WTC11 (cell line): ENCODE data around the gene HS2ST1. TPM values are rescaled to one million over a fixed set of nuclear protein-coding genes. Genes with fewer than 3 reads are reported as not detected.

ENCODE experiments used
- ATAC-seq: fragments of 200-7000 bp; cut with Tn5 transposase; 2 replicates; pipeline ENCODE4 v1.10.0; 2021; ENCODE audit warnings: mild to moderate bottlenecking, moderate library complexity
- CTCF ChIA-PET: fragments of 300-600 bp; sonication (Branson Sonifier 250); formaldehyde crosslinking; loops from one replicate; lab custom pipeline; 2021; ENCODE audit warnings: antibody characterized with exemption; lab: Charles Lee
- POLR2A ChIA-PET: fragments of 350-600 bp; sonication (Branson Sonifier 250); formaldehyde crosslinking; loops from one replicate; lab custom pipeline; 2021; ENCODE audit warnings: antibody characterized with exemption; lab: Charles Lee
- DNase-seq: peaks from one replicate; pipeline ENCODE4 v3.0.0; 2021; ENCODE audit warnings: low spot score
- H3K27ac Mint-ChIP-seq: 2 replicates; pipeline ENCODE4 v1.8.0; 2021; ENCODE audit warnings: mixed read lengths
- H3K27me3 Mint-ChIP-seq: 2 replicates; pipeline ENCODE4 v1.8.0; 2021; ENCODE audit warnings: low read depth, mild to moderate bottlenecking, moderate library complexity, mixed read lengths
- H3K36me3 Mint-ChIP-seq: 2 replicates; pipeline ENCODE4 v1.8.0; 2021; ENCODE audit warnings: mixed read lengths
- H3K4me1 Mint-ChIP-seq: 2 replicates; pipeline ENCODE4 v1.8.0; 2022; ENCODE audit warnings: mixed read lengths
- H3K4me3 Mint-ChIP-seq: 2 replicates; pipeline ENCODE4 v1.8.0; 2021; ENCODE audit warnings: mild to moderate bottlenecking, moderate library complexity, mixed read lengths
- H3K9me3 Mint-ChIP-seq: 2 replicates; pipeline ENCODE4 v1.8.0; 2021; ENCODE audit warnings: mixed read lengths
- AR ChIP-seq: fragments of 250-450 bp; sonication (Bioruptor Pico); IDR thresholded peaks from 2 replicates; pipeline ENCODE4 v1.9.0; 2021; ENCODE audit warnings: mild to moderate bottlenecking
- CTCF ChIP-seq: fragments of 200-600 bp; IDR thresholded peaks from 2 replicates; pipeline ENCODE4 v1.8.0; 2022; ENCODE audit warnings: antibody characterized with exemption
- HMGA2 ChIP-seq: fragments of 250-450 bp; sonication (Bioruptor Pico); IDR thresholded peaks from 2 replicates; pipeline ENCODE4 v1.4.0; 2021; ENCODE audit warnings: mild to moderate bottlenecking, moderate library complexity
- MYBL2 ChIP-seq: sonication (generic); formaldehyde crosslinking; IDR thresholded peaks from 2 replicates; pipeline ENCODE4 v1.8.1; 2023; ENCODE audit warnings: mild to moderate bottlenecking, moderate library complexity, missing genetic modification reagents
- NR1H2 ChIP-seq: sonication (generic); formaldehyde crosslinking; IDR thresholded peaks from 2 replicates; pipeline ENCODE4 v1.9.0; 2021; ENCODE audit warnings: mild to moderate bottlenecking, moderate library complexity, missing genetic modification reagents
- OVOL2 ChIP-seq: fragments of 250-450 bp; sonication (Bioruptor Pico); IDR thresholded peaks from 2 replicates; pipeline ENCODE4 v1.9.0; 2021; ENCODE audit warnings: mild to moderate bottlenecking, borderline replicate concordance
- SMAD3 ChIP-seq: sonication (generic); formaldehyde crosslinking; IDR thresholded peaks from 2 replicates; pipeline ENCODE4 v1.8.0; 2022; ENCODE audit warnings: missing genetic modification reagents, mild to moderate bottlenecking, borderline replicate concordance
- SMAD4 ChIP-seq: sonication (generic); formaldehyde crosslinking; IDR thresholded peaks from 2 replicates; pipeline ENCODE4 v1.8.0; 2022; ENCODE audit warnings: mild to moderate bottlenecking, missing genetic modification reagents
- SOX15 ChIP-seq: fragments of 250-450 bp; sonication (Bioruptor Pico); IDR thresholded peaks from 2 replicates; pipeline ENCODE4 v1.9.0; 2021; ENCODE audit warnings: mild to moderate bottlenecking
- TP53 ChIP-seq: sonication (generic); formaldehyde crosslinking; IDR thresholded peaks from 2 replicates; pipeline ENCODE4 v1.8.1; 2023; ENCODE audit warnings: mild to moderate bottlenecking, missing genetic modification reagents
- USF1 ChIP-seq: sonication (generic); formaldehyde crosslinking; IDR thresholded peaks from 2 replicates; pipeline ENCODE4 v1.8.0; 2022; ENCODE audit warnings: mild to moderate bottlenecking, missing genetic modification reagents
- ZBTB21 ChIP-seq: sonication (generic); formaldehyde crosslinking; IDR thresholded peaks from 2 replicates; pipeline ENCODE4 v1.8.1; 2023; ENCODE audit warnings: mild to moderate bottlenecking, missing genetic modification reagents, borderline replicate concordance
- ZNF232 ChIP-seq: sonication (generic); formaldehyde crosslinking; IDR thresholded peaks from 2 replicates; pipeline ENCODE4 v1.8.0; 2022; ENCODE audit warnings: mild to moderate bottlenecking, missing genetic modification reagents
- ZNF396 ChIP-seq: fragments of 250-450 bp; sonication (Bioruptor Pico); IDR thresholded peaks from 2 replicates; pipeline ENCODE4 v1.8.0; 2021; ENCODE audit warnings: mild to moderate bottlenecking, moderate library complexity, borderline replicate concordance
- ZNF423 ChIP-seq: fragments of 250-450 bp; sonication (Bioruptor Pico); IDR thresholded peaks from 2 replicates; pipeline ENCODE4 v2.1.2; 2022; ENCODE audit warnings: mild to moderate bottlenecking, moderate library complexity
- total RNA-seq: library from RNA; stranded (reverse); gene quantifications from 3 replicates; pipeline ENCODE4 v1.2.3, GENCODE V29; 2021
- TF ChIP-seq, protein P1 (sequence below): sonication (generic); formaldehyde crosslinking; IDR thresholded peaks from 2 replicates; pipeline ENCODE4 v1.8.1; 2023; ENCODE audit warnings: mild to moderate bottlenecking, missing genetic modification reagents
- TF ChIP-seq, protein P2 (sequence below): fragments of 250-450 bp; sonication (Bioruptor Pico); IDR thresholded peaks from 2 replicates; pipeline ENCODE4 v1.9.0; 2021; ENCODE audit warnings: mild to moderate bottlenecking, borderline replicate concordance
- TF ChIP-seq, protein P3 (sequence below): fragments of 250-450 bp; sonication (Bioruptor Pico); IDR thresholded peaks from 2 replicates; pipeline ENCODE4 v2.1.2; 2022; ENCODE audit warnings: mild to moderate bottlenecking, moderate library complexity

The HS2ST1 gene
- total RNA-seq, 1 experiment from 2014 or later, result 24.7 TPM

DNA sequence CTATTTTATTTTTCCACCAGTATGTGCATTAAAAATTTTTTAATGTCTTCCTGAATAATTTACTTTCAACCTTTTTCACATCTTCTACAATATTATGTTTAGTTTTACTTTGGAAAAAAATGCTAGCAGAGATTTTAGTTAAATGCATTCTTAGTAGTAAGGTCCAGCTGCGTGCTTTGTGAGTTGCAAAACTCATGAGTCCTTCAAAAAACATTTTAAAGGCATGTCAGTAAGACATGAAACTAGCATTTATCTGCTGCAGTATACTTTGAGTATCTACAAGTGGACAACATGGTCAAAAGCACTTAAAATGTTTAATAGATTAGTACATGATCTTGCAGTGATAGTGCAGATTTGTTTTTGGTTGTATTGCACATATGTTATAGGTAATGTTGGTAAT lies 139.0 kb downstream of the HS2ST1 start:
- ChIA-PET POLR2A (no interaction called here), CTCF (no interaction called here)
- Mint-ChIP-seq H3K27me3 (no peaks in the 10 kb centered on the region), H3K27ac (no peak overlapping the region), H3K4me3 (no peak overlapping the region), H3K9me3 (peaks cover 5% of the 10 kb centered on the region), H3K36me3 (peaks cover 4% of the 10 kb centered on the region), H3K4me1 (peaks cover 5% of the 10 kb centered on the region; the same call in 1 of the 2 replicates)
- DNase-seq, result no peak
- no peak for ATAC-seq
- TF ChIP-seq ZNF423 (CRISPR knock-in tag) (no peak), HMGA2 (CRISPR knock-in tag) (no peak), SMAD3 (CRISPR knock-in tag) (no peak), ZNF396 (no peak), CTCF (no peak), NR1H2 (CRISPR knock-in tag) (no peak)

GRCh38 chr1:87056974-87057373 lies 142.5 kb downstream of the HS2ST1 start:
- no peaks in the 10 kb centered on the region for H3K36me3 Mint-ChIP-seq
- no peaks in the 10 kb centered on the region; the same call in 1 of the 2 replicates for H3K9me3 Mint-ChIP-seq
- no peaks in the 10 kb centered on the region for H3K27me3 Mint-ChIP-seq
- DNase-seq (no peak), ATAC-seq (no peak)
- H3K4me3 Mint-ChIP-seq, result no peak overlapping the region
- H3K27ac Mint-ChIP-seq, result no peak overlapping the region
- ChIA-PET CTCF (no interaction called here), POLR2A (no interaction called here)
- H3K4me1 Mint-ChIP-seq, result peaks cover 5% of the 10 kb centered on the region; the same call in 1 of the 2 replicates
- TF ChIP-seq NR1H2 (CRISPR knock-in tag), result no peak
- TF ChIP-seq, protein P1, sequence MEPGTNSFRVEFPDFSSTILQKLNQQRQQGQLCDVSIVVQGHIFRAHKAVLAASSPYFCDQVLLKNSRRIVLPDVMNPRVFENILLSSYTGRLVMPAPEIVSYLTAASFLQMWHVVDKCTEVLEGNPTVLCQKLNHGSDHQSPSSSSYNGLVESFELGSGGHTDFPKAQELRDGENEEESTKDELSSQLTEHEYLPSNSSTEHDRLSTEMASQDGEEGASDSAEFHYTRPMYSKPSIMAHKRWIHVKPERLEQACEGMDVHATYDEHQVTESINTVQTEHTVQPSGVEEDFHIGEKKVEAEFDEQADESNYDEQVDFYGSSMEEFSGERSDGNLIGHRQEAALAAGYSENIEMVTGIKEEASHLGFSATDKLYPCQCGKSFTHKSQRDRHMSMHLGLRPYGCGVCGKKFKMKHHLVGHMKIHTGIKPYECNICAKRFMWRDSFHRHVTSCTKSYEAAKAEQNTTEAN (CRISPR knock-in tag), result no peak
- TF ChIP-seq SMAD4, result no peak
- TF ChIP-seq, protein P2, sequence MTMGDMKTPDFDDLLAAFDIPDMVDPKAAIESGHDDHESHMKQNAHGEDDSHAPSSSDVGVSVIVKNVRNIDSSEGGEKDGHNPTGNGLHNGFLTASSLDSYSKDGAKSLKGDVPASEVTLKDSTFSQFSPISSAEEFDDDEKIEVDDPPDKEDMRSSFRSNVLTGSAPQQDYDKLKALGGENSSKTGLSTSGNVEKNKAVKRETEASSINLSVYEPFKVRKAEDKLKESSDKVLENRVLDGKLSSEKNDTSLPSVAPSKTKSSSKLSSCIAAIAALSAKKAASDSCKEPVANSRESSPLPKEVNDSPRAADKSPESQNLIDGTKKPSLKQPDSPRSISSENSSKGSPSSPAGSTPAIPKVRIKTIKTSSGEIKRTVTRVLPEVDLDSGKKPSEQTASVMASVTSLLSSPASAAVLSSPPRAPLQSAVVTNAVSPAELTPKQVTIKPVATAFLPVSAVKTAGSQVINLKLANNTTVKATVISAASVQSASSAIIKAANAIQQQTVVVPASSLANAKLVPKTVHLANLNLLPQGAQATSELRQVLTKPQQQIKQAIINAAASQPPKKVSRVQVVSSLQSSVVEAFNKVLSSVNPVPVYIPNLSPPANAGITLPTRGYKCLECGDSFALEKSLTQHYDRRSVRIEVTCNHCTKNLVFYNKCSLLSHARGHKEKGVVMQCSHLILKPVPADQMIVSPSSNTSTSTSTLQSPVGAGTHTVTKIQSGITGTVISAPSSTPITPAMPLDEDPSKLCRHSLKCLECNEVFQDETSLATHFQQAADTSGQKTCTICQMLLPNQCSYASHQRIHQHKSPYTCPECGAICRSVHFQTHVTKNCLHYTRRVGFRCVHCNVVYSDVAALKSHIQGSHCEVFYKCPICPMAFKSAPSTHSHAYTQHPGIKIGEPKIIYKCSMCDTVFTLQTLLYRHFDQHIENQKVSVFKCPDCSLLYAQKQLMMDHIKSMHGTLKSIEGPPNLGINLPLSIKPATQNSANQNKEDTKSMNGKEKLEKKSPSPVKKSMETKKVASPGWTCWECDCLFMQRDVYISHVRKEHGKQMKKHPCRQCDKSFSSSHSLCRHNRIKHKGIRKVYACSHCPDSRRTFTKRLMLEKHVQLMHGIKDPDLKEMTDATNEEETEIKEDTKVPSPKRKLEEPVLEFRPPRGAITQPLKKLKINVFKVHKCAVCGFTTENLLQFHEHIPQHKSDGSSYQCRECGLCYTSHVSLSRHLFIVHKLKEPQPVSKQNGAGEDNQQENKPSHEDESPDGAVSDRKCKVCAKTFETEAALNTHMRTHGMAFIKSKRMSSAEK, result no peak
- TF ChIP-seq, protein P3, sequence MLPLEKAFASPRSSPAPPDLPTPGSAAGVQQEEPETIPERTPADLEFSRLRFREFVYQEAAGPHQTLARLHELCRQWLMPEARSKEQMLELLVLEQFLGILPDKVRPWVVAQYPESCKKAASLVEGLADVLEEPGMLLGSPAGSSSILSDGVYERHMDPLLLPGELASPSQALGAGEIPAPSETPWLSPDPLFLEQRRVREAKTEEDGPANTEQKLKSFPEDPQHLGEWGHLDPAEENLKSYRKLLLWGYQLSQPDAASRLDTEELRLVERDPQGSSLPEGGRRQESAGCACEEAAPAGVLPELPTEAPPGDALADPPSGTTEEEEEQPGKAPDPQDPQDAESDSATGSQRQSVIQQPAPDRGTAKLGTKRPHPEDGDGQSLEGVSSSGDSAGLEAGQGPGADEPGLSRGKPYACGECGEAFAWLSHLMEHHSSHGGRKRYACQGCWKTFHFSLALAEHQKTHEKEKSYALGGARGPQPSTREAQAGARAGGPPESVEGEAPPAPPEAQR (CRISPR knock-in tag), result no peak
- TF ChIP-seq, all 79 proteins: peak for 0

- DNase-seq (no peak), ATAC-seq (no peak)
- no peaks in the 10 kb centered on the region for H3K4me1 Mint-ChIP-seq
- H3K4me3 Mint-ChIP-seq, result no peak overlapping the region
- H3K9me3 Mint-ChIP-seq, result peaks cover 10% of the 10 kb centered on the region
- CTCF ChIA-PET, result no interaction called here
- no peaks in the 10 kb centered on the region for H3K27me3 Mint-ChIP-seq
- H3K36me3 Mint-ChIP-seq, result peaks cover 8% of the 10 kb centered on the region
- POLR2A ChIA-PET, result no interaction called here
- H3K27ac Mint-ChIP-seq, result no peak overlapping the region
- TF ChIP-seq AR, result no peak
- no peak for TF ChIP-seq CTCF
- TF ChIP-seq ZBTB21 (CRISPR knock-in tag), result no peak
- no peak for TF ChIP-seq TP53 (CRISPR knock-in tag)
- no peak for TF ChIP-seq MYBL2 (CRISPR knock-in tag)
- no peak for TF ChIP-seq ZNF232 (CRISPR knock-in tag)
- TF ChIP-seq OVOL2, result no peak
- TF ChIP-seq USF1, result no peak
- TF ChIP-seq SOX15, result no peak
Measured at GRCh38 chr1:87058343-87058649, 143.9 kb downstream of the HS2ST1 start.
